Measurements from ENCODE around the gene PRR4. TPM values are rescaled to one million over a fixed set of nuclear protein-coding genes. Genes with fewer than 3 reads are reported as not detected.

Gene PRR4, protein sequence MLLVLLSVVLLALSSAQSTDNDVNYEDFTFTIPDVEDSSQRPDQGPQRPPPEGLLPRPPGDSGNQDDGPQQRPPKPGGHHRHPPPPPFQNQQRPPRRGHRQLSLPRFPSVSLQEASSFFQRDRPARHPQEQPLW
- polyA plus RNA-seq (2013): 4.0 TPM

- H3K27me3 ChIP-seq (replicated peaks in 2 of 5; ENCODE audit: control insufficient read depth in 4 of 5, insufficient read depth in 5 of 5, low read length in 4 of 5): no peaks in the 10 kb centered on the region
- no peak within 1 kb of the TSS for H3K4me3 ChIP-seq (ENCODE audit: control insufficient read depth in 1 of 7, extremely low read depth in 1 of 7, insufficient read depth in 4 of 7, low read depth in 2 of 7, low read length in 6 of 7)
- H3K4me1 ChIP-seq (ENCODE audit: control extremely low read depth in 1 of 4, control insufficient read depth in 4 of 4, insufficient read depth in 4 of 4, low read length in 3 of 4): peaks cover 0 to 10% (median 0%) of the 10 kb centered on the region in 4 experiments
- H3K9me3 ChIP-seq (ENCODE audit: control extremely low read depth in 1 of 5, control insufficient read depth in 4 of 5, insufficient read depth in 2 of 5, low read depth in 1 of 5, low read length in 4 of 5): peaks cover 0 to 3% (median 0%) of the 10 kb centered on the region in 5 experiments
- no peak within 1 kb of the TSS for H3K27ac ChIP-seq (ENCODE audit: insufficient read depth in 1 of 2, low read depth in 1 of 2, low read length in 2 of 2, poor library complexity in 1 of 2, severe bottlenecking in 2 of 2)
- DNase-seq: peak; percentile 2 to 85 (median 76)
- ChIA-PET POLR2A (no interaction called here), CTCF (no interaction called here)
- H3K36me3 ChIP-seq (ENCODE audit: control insufficient read depth in 4 of 4, insufficient read depth in 4 of 4, low read length in 3 of 4): peaks cover 0 to 7% (median 2%) of the 10 kb centered on the region in 4 experiments
- WGBS (ENCODE audit: insufficient coverage): 50% methylated on average over 2 of the region's 4 CpGs
Measured at GRCh38 chr12:10849425-10849878, at the start of gene PRR4. TSS of gene PRR4 (minus strand) at chr12:10849475. CDS start at chr12:10849437, 38 bp downstream.

- Histone ChIP-seq H3K4me1 (ENCODE audit: control extremely low read depth in 1 of 4, control insufficient read depth in 4 of 4, insufficient read depth in 4 of 4, low read length in 3 of 4) (peaks cover 0 to 3% (median 0%) of the 10 kb centered on the region in 4 experiments), H3K27ac (ENCODE audit: insufficient read depth in 1 of 2, low read depth in 1 of 2, low read length in 2 of 2, poor library complexity in 1 of 2, severe bottlenecking in 2 of 2) (no peak overlapping the region), H3K27me3 (replicated peaks in 2 of 5; ENCODE audit: control insufficient read depth in 4 of 5, insufficient read depth in 5 of 5, low read length in 4 of 5) (no peaks in the 10 kb centered on the region), H3K9me3 (ENCODE audit: control extremely low read depth in 1 of 5, control insufficient read depth in 4 of 5, insufficient read depth in 2 of 5, low read depth in 1 of 5, low read length in 4 of 5) (peaks cover 0 to 28% (median 7%) of the 10 kb centered on the region in 5 experiments), H3K4me3 (ENCODE audit: control insufficient read depth in 1 of 7, extremely low read depth in 1 of 7, insufficient read depth in 4 of 7, low read depth in 2 of 7, low read length in 6 of 7) (no peak overlapping the region), H3K36me3 (ENCODE audit: control insufficient read depth in 4 of 4, insufficient read depth in 4 of 4, low read length in 3 of 4) (peaks cover 0 to 8% (median 6%) of the 10 kb centered on the region in 4 experiments)
- no peak for DNase-seq
- WGBS (ENCODE audit: insufficient coverage): no CpG with 5 or more reads among the region's 5 CpGs
- POLR2A ChIA-PET: no interaction called here
- CTCF ChIA-PET: no interaction called here
Measured at GRCh38 chr12:10896854-10897253, 47.6 kb upstream of the PRR4 start.

DNA sequence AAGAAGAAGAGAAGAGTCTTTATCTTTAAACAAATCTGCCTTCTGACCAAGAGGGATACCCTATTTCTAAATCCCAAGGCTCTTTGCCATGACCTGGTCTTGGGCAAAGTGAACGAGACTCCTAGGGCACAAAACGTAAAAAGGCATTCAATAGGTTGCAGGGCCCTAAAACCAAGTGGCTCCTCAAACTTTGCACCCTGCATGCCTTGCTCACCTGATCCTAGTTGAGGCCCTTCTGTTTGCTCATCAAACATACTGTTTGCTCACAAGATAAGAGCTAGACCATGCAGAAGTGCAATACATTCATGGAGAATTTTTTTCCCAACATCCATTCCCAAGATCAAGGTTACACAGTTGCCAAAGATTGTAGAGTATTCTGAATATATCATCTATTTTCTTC, 42.7 kb upstream of the PRR4 start:
- Histone ChIP-seq H3K36me3 (ENCODE audit: control insufficient read depth in 4 of 4, insufficient read depth in 4 of 4, low read length in 3 of 4) (peaks cover 0 to 9% (median 2%) of the 10 kb centered on the region in 4 experiments), H3K4me3 (ENCODE audit: control insufficient read depth in 1 of 7, extremely low read depth in 1 of 7, insufficient read depth in 4 of 7, low read depth in 2 of 7, low read length in 6 of 7) (no peak overlapping the region), H3K27ac (ENCODE audit: insufficient read depth in 1 of 2, low read depth in 1 of 2, low read length in 2 of 2, poor library complexity in 1 of 2, severe bottlenecking in 2 of 2) (no peak overlapping the region), H3K9me3 (ENCODE audit: control extremely low read depth in 1 of 5, control insufficient read depth in 4 of 5, insufficient read depth in 2 of 5, low read depth in 1 of 5, low read length in 4 of 5) (peaks cover 0 to 2% (median 0%) of the 10 kb centered on the region in 5 experiments), H3K27me3 (replicated peaks in 2 of 5; ENCODE audit: control insufficient read depth in 4 of 5, insufficient read depth in 5 of 5, low read length in 4 of 5) (no peaks in the 10 kb centered on the region), H3K4me1 (ENCODE audit: control extremely low read depth in 1 of 4, control insufficient read depth in 4 of 4, insufficient read depth in 4 of 4, low read length in 3 of 4) (peaks cover 0 to 3% (median 0%) of the 10 kb centered on the region in 4 experiments)
- POLR2A ChIA-PET: no interaction called here
- DNase-seq: no peak
- 100% methylated on average over 2 of the region's 2 CpGs for WGBS (ENCODE audit: insufficient coverage)
- CTCF ChIA-PET: no interaction called here

- Histone ChIP-seq H3K4me3 (ENCODE audit: control insufficient read depth in 1 of 7, extremely low read depth in 1 of 7, insufficient read depth in 4 of 7, low read depth in 2 of 7, low read length in 6 of 7) (no peak overlapping the region), H3K27me3 (replicated peaks in 2 of 5; ENCODE audit: control insufficient read depth in 4 of 5, insufficient read depth in 5 of 5, low read length in 4 of 5) (no peaks in the 10 kb centered on the region), H3K27ac (ENCODE audit: insufficient read depth in 1 of 2, low read depth in 1 of 2, low read length in 2 of 2, poor library complexity in 1 of 2, severe bottlenecking in 2 of 2) (no peak overlapping the region), H3K9me3 (ENCODE audit: control extremely low read depth in 1 of 5, control insufficient read depth in 4 of 5, insufficient read depth in 2 of 5, low read depth in 1 of 5, low read length in 4 of 5) (no peaks in the 10 kb centered on the region), H3K36me3 (ENCODE audit: control insufficient read depth in 4 of 4, insufficient read depth in 4 of 4, low read length in 3 of 4) (peaks cover 0 to 6% (median 2%) of the 10 kb centered on the region in 4 experiments), H3K4me1 (ENCODE audit: control extremely low read depth in 1 of 4, control insufficient read depth in 4 of 4, insufficient read depth in 4 of 4, low read length in 3 of 4) (peaks cover 0 to 5% (median 2%) of the 10 kb centered on the region in 4 experiments)
- POLR2A ChIA-PET: no interaction called here
- CTCF ChIA-PET: no interaction called here
- no peak for DNase-seq
Measured at GRCh38 chr12:10889226-10889625, 40.0 kb upstream of the PRR4 start.

- no peak for DNase-seq
- Histone ChIP-seq H3K27me3 (replicated peaks in 2 of 5; ENCODE audit: control insufficient read depth in 4 of 5, insufficient read depth in 5 of 5, low read length in 4 of 5) (no peaks in the 10 kb centered on the region), H3K36me3 (ENCODE audit: control insufficient read depth in 4 of 4, insufficient read depth in 4 of 4, low read length in 3 of 4) (peaks cover 0 to 6% (median 2%) of the 10 kb centered on the region in 4 experiments), H3K4me1 (ENCODE audit: control extremely low read depth in 1 of 4, control insufficient read depth in 4 of 4, insufficient read depth in 4 of 4, low read length in 3 of 4) (peaks cover 0 to 5% (median 2%) of the 10 kb centered on the region in 4 experiments), H3K9me3 (ENCODE audit: control extremely low read depth in 1 of 5, control insufficient read depth in 4 of 5, insufficient read depth in 2 of 5, low read depth in 1 of 5, low read length in 4 of 5) (no peaks in the 10 kb centered on the region), H3K4me3 (ENCODE audit: control insufficient read depth in 1 of 7, extremely low read depth in 1 of 7, insufficient read depth in 4 of 7, low read depth in 2 of 7, low read length in 6 of 7) (no peak within 1 kb of the TSS), H3K27ac (ENCODE audit: insufficient read depth in 1 of 2, low read depth in 1 of 2, low read length in 2 of 2, poor library complexity in 1 of 2, severe bottlenecking in 2 of 2) (no peak within 1 kb of the TSS)
- ChIA-PET CTCF (no interaction called here), POLR2A (no interaction called here)
- WGBS (ENCODE audit: insufficient coverage): 95% methylated on average over 3 of the region's 6 CpGs
Measured at GRCh38 chr12:10884086-10884725, 34.9 kb upstream of the PRR4 start, which contains the start of gene PRH1. TSS of gene PRH1 (minus strand) at chr12:10884255. CDS start at chr12:10884217, 38 bp downstream.

DNA sequence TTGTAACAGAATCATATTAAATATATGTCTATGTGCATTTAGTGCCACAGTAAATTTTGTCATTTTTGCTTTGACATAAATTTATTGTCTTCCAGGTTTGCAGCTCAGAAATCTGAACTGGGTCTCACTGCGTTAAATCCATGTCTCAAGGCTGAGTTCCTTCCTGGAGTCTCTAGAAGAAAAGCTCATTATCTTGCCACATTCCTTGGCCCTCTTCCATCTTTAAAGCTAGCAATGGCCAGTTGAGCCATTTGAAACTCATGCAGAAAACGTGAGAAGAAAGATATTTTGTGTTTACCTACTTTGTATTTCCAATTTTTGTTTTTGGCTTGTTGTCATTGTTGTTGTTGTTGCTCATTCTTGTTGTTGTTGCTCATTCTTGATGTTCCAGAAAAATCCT, 24.1 kb upstream of the PRR4 start:
- Histone ChIP-seq H3K4me3 (ENCODE audit: control insufficient read depth in 1 of 7, extremely low read depth in 1 of 7, insufficient read depth in 4 of 7, low read depth in 2 of 7, low read length in 6 of 7) (no peak overlapping the region), H3K27ac (ENCODE audit: insufficient read depth in 1 of 2, low read depth in 1 of 2, low read length in 2 of 2, poor library complexity in 1 of 2, severe bottlenecking in 2 of 2) (no peak overlapping the region), H3K9me3 (ENCODE audit: control extremely low read depth in 1 of 5, control insufficient read depth in 4 of 5, insufficient read depth in 2 of 5, low read depth in 1 of 5, low read length in 4 of 5) (peaks cover 0 to 17% (median 5%) of the 10 kb centered on the region in 5 experiments), H3K36me3 (ENCODE audit: control insufficient read depth in 4 of 4, insufficient read depth in 4 of 4, low read length in 3 of 4) (peaks cover 4 to 21% (median 12%) of the 10 kb centered on the region in 4 experiments), H3K27me3 (replicated peaks in 2 of 5; ENCODE audit: control insufficient read depth in 4 of 5, insufficient read depth in 5 of 5, low read length in 4 of 5) (no peaks in the 10 kb centered on the region), H3K4me1 (ENCODE audit: control extremely low read depth in 1 of 4, control insufficient read depth in 4 of 4, insufficient read depth in 4 of 4, low read length in 3 of 4) (no peaks in the 10 kb centered on the region)
- POLR2A ChIA-PET: no interaction called here
- 86% methylated on average over 1 of the region's 2 CpGs for WGBS (ENCODE audit: insufficient coverage)
- CTCF ChIA-PET: no interaction called here
- DNase-seq: no peak

DNA sequence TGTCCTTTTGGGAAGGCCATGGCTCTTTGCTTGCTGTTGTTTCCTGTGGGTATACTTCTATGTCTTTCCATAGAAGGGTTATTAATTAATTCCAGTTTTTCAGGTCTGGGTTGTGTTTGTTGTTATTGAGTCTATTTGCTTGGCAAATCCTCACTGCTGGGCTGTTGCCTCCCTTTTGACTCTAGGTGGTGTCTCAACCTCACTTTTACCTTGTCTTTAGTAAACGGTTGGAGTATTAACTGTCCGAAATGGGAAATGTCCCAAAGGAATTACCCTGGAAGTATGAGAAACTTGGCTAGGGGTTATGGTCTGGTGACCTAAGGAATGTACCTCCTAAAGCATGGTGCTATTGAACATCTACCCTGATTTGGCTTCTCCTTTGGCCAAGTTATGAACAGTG, 18.1 kb upstream of the PRR4 start:
- no peak for DNase-seq
- H3K4me3 ChIP-seq (ENCODE audit: control insufficient read depth in 1 of 7, extremely low read depth in 1 of 7, insufficient read depth in 4 of 7, low read depth in 2 of 7, low read length in 6 of 7): no peak overlapping the region
- POLR2A ChIA-PET: no interaction called here
- no peaks in the 10 kb centered on the region for H3K4me1 ChIP-seq (ENCODE audit: control extremely low read depth in 1 of 4, control insufficient read depth in 4 of 4, insufficient read depth in 4 of 4, low read length in 3 of 4)
- peaks cover 2 to 15% (median 3%) of the 10 kb centered on the region in 5 experiments for H3K9me3 ChIP-seq (ENCODE audit: control extremely low read depth in 1 of 5, control insufficient read depth in 4 of 5, insufficient read depth in 2 of 5, low read depth in 1 of 5, low read length in 4 of 5)
- H3K27me3 ChIP-seq (replicated peaks in 2 of 5; ENCODE audit: control insufficient read depth in 4 of 5, insufficient read depth in 5 of 5, low read length in 4 of 5): no peaks in the 10 kb centered on the region
- H3K27ac ChIP-seq (ENCODE audit: insufficient read depth in 1 of 2, low read depth in 1 of 2, low read length in 2 of 2, poor library complexity in 1 of 2, severe bottlenecking in 2 of 2): no peak overlapping the region
- CTCF ChIA-PET: no interaction called here
- peaks cover 0 to 10% (median 6%) of the 10 kb centered on the region in 4 experiments for H3K36me3 ChIP-seq (ENCODE audit: control insufficient read depth in 4 of 4, insufficient read depth in 4 of 4, low read length in 3 of 4)
- WGBS (ENCODE audit: insufficient coverage): 100% methylated on average over 2 of the region's 2 CpGs
